Ovary (tissue), 9 donors: Measurements from ENCODE around the gene LRPPRC. TPM values are rescaled to one million over a fixed set of nuclear protein-coding genes. Genes with fewer than 3 reads are reported as not detected.
"Not testable (repeated sequence)": the region's sequence is repeated elsewhere in the genome, so short reads cannot be mapped to it uniquely, and the experiment has no call there.

Source experiments
- DNase-seq, 5 donors: peaks; one replicate each; pipeline ENCODE4 v3.0.0-alpha.2; 2019 to 2020
- H3K27ac ChIP-seq, 2 donors: fragments of 200-600 bp; one replicate each; pipeline versions ENCODE4 v1.5.1 to v1.8.0; 2019 to 2022
- H3K27me3 ChIP-seq: fragments of 200-600 bp; one replicate; pipeline ENCODE4 v1.8.0; 2022
- H3K36me3 ChIP-seq: fragments of 200-600 bp; sonication (generic); one replicate; pipeline ENCODE4 v1.5.1; 2019
- H3K4me1 ChIP-seq: one replicate; pipeline ENCODE4 v1.8.1; 2013; ENCODE audit warnings: mild to moderate bottlenecking, moderate library complexity; ENCODE audit not compliant: insufficient read depth
- H3K4me3 ChIP-seq: fragments of 200-600 bp; sonication (generic); one replicate; pipeline ENCODE4 v1.5.1; 2017
- H3K9me3 ChIP-seq, 2 donors: fragments of 200-600 bp in 1 of 2; sonication (generic) in 1 of 2; one replicate each; pipeline versions ENCODE4 v1.5.1 to v1.8.1; 2013 to 2019; ENCODE audit warnings: mild to moderate bottlenecking in 1 of 2, moderate library complexity in 1 of 2
- EP300 ChIP-seq: sonication (generic); formaldehyde crosslinking; IDR thresholded peaks from one replicate; pipeline ENCODE4 v1.6.1; 2017; ENCODE audit warnings: antibody characterized with exemption
- POLR2A ChIP-seq: fragments of 450-650 bp; IDR thresholded peaks from one replicate; pipeline ENCODE4 v1.6.1; 2017; ENCODE audit warnings: antibody characterized with exemption, mild to moderate bottlenecking, moderate library complexity
- WGBS, 3 donors: extraction: QIAGEN DNeasy Blood & Tissue Kit in 1 of 3; methylation state at CpG; one replicate each; pipeline versions ENCODE4 v1.1.5 to v1.1.7; 2013 to 2017; 5-methylcytosine and 5-hydroxymethylcytosine counted together
- intact Hi-C, 4 donors: fragments of 100-400 bp; cut with DNase I; formaldehyde crosslinking; loops; one replicate each; pipeline versions ENCODE4 v1.11.0 to v1.15.1; 2022 to 2023
- polyA plus RNA-seq, 2 donors: library from polyadenylated mRNA; stranded (reverse); fragments of 200-250 nt in 1 of 2; fragments of 350-450 nt in 1 of 2; fragmentation: Illumina TruSeq in 1 of 2; extraction: RNeasy Lipid Tissue Mini Kit (QIAGEN cat#74804) in 1 of 2; gene quantifications; one replicate each; pipeline ENCODE4 v1.2.3, GENCODE V29; 2013 to 2014
- total RNA-seq, 7 donors: library from RNA; depleted of rRNA in 2 of 7; stranded (reverse); fragments of >200 nt in 2 of 7; fragmentation: NEBNext Ultra II Directional in 3 of 7; extraction: Animal tissue kit (Norgen Biotek cat#: 25700) in 3 of 7; gene quantifications; one replicate each; pipeline versions ENCODE4 v1.1.0 to v1.2.4, GENCODE V29; 2016 to 2023
- TF ChIP-seq, protein P1 (sequence below), 3 donors: fragments of 450-650 bp in 2 of 3; fragments of 200-600 bp in 1 of 3; IDR thresholded peaks; one replicate each; pipeline versions ENCODE4 v1.5.1 to v1.8.0; 2016 to 2022; ENCODE audit warnings: antibody characterized with exemption in 3 of 3, mild to moderate bottlenecking in 1 of 3
- donor health status: DM: no; HTN: no; CAD: no; lungs with moderate emphysema.
- donor health status: DM: no; HTN: no; CAD: no.
- donor health status: Bipolar disorder and iron deficiency.
- donor health status: DM: yes; HTN: yes; CAD: no.
- donor health status: DM: no; HTN: no; CAD: no.
- donor health status: DM: yes; HTN: yes; CAD: no.

LRPPRC gene
- total and polyA plus RNA-seq, 9 donors: 27.6 to 74.9 (median 66.9) TPM

DNA sequence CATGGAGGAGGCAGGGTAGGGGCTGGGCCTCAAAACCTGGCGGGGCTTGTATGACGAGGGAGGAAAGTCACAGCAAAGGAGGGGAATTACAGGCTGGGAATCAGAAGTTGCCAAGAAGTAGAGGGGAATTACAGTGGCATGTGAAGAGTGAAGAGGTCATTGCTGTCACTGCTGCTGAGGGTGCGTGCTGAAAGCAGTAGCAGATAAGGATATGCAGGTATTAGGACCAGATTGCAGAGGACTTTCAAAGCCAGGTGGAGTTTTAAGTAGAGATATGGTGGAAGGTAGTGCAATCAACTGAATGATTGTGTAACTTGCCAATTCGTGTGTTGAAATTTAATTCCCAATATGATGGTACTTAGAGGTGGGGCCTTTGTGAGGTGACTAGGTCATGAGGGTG is 19.4 kb upstream of the LRPPRC start:
- no peaks in the 10 kb centered on the region for H3K4me1 ChIP-seq
- H3K9me3 ChIP-seq: no peaks in the 10 kb centered on the region
- WGBS, 3 donors: 70 to 80% (median 79%) methylated on average over 4 of the region's 4 CpGs
- H3K27me3 ChIP-seq: no peaks in the 10 kb centered on the region
- no peaks in the 10 kb centered on the region for H3K36me3 ChIP-seq
- no peak overlapping the region for H3K4me3 ChIP-seq
- no peak overlapping the region for H3K27ac ChIP-seq
- intact Hi-C loops: no loop called here
- TF ChIP-seq POLR2A (no peak), EP300 (no peak)
- TF ChIP-seq, protein P1, sequence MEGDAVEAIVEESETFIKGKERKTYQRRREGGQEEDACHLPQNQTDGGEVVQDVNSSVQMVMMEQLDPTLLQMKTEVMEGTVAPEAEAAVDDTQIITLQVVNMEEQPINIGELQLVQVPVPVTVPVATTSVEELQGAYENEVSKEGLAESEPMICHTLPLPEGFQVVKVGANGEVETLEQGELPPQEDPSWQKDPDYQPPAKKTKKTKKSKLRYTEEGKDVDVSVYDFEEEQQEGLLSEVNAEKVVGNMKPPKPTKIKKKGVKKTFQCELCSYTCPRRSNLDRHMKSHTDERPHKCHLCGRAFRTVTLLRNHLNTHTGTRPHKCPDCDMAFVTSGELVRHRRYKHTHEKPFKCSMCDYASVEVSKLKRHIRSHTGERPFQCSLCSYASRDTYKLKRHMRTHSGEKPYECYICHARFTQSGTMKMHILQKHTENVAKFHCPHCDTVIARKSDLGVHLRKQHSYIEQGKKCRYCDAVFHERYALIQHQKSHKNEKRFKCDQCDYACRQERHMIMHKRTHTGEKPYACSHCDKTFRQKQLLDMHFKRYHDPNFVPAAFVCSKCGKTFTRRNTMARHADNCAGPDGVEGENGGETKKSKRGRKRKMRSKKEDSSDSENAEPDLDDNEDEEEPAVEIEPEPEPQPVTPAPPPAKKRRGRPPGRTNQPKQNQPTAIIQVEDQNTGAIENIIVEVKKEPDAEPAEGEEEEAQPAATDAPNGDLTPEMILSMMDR (IDR thresholded peaks at IDR 0.05): no peak
- no peak for DNase-seq

DNA sequence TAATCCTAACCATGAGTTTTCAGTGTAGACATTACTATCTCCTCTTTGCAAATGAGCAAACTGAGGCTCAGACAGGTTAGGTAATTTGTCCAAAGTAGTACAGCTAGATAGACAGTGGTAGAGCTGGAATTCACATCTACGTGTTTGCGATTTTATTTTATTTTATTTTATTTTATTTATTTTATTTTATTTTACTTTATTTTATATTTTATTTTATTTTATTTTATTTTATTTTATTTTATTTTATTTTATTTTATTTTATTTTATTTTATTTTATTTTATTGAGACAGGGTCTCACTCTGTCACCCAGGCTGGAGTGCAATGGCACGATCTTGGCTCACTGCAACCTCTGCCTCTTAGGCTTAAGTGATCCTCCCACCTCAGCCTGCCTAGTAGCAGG is 17.4 kb upstream of the LRPPRC start:
- H3K4me1 ChIP-seq, H3K27ac ChIP-seq, H3K36me3 ChIP-seq, DNase-seq, H3K27me3 ChIP-seq, H3K9me3 ChIP-seq, H3K4me3 ChIP-seq, intact Hi-C loops: not testable (repeated sequence)
- 87 to 92% (median 91%) methylated on average over 3 of the region's 3 CpGs for WGBS, 3 donors

DNA sequence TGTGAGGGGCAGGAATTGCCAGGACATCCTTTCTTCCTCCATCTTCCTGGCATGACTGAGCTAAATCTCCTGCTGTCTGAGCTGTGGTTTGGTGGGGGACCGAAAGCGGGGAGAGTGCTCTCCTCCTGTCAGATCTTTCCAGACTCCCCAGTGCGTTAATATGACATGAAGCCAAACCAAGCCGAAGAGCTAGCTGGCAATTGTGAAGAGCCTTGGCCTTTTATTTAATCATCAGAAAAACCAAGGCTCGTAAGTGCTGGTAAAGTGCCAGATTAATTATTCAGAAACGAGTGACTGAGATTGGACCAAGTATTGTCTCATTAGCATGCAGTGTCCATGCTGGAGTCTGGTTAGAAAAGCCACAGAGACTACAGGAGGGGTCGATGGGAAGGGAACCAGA is 14.5 kb upstream of the LRPPRC start:
- H3K9me3 ChIP-seq: no peaks in the 10 kb centered on the region
- H3K36me3 ChIP-seq: no peaks in the 10 kb centered on the region
- intact Hi-C loops: no loop called here
- H3K4me1 ChIP-seq: no peaks in the 10 kb centered on the region
- no peak for DNase-seq
- TF ChIP-seq POLR2A: no peak
- no peak for TF ChIP-seq EP300
- TF ChIP-seq, protein P1 (IDR thresholded peaks at IDR 0.05): no peak
- no peaks in the 10 kb centered on the region for H3K27me3 ChIP-seq
- WGBS, 3 donors: 37 to 71% (median 43%) methylated on average over 7 of the region's 7 CpGs
- H3K27ac ChIP-seq: no peak overlapping the region
- H3K4me3 ChIP-seq: no peak overlapping the region

DNA sequence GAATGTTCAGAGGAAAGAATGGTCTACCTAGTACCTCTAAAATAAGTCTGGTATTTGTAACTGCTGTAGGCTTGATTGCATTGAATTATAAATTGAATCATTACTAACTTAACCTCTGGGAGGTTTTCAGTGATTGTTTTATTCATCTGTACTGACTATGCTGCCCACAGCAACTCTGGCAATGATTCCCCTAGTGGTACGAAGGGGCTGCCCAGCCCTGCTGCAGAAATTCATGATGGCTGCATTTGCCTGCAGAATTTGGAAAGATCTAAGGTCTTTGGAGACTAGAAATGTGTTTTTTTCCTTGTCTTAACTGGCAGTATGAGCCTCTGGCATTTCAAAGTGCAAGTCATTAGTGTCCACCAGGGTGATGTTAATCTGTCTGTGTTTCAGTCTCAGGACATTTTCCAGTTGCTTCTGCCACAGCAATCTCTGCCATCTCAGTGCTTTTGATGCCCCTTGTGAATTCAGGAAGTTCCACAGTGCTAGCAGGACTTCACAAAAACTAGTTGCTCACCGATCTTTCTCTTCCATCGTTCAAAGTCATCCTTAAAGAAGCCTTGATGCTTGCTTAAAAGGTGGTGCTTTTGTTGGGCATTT is 13.4 kb upstream of the LRPPRC start:
- Histone ChIP-seq H3K27ac (no peak overlapping the region), H3K9me3 (no peaks in the 10 kb centered on the region), H3K4me3 (no peak overlapping the region), H3K27me3 (no peaks in the 10 kb centered on the region), H3K4me1 (no peaks in the 10 kb centered on the region), H3K36me3 (no peaks in the 10 kb centered on the region)
- intact Hi-C loops: no loop called here
- 59 to 71% (median 65%) methylated on average over 3 of the region's 3 CpGs for WGBS, 3 donors
- no peak for DNase-seq
- TF ChIP-seq POLR2A (no peak), EP300 (no peak)
- TF ChIP-seq, protein P1 (IDR thresholded peaks at IDR 0.05): no peak

DNA sequence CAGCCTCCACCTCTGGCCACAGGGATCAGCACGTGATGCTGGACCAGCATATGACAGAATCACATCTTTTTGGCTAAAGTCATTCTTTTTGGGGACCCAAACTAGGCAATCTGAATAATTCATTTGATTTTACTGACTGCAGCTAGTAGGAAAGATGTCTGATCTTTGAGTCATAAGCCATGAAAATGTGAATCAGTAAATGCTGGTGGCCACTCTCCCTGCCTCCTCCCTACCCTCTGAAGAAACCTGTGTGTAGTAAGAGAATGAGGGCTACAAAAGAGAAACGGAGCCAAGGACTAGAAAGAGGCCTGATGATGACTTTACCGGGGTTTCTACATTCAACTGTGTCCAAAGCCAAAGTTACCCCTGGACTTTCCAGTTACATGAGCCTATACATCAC is 10.1 kb upstream of the LRPPRC start:
- Histone ChIP-seq H3K4me1 (no peaks in the 10 kb centered on the region), H3K36me3 (no peaks in the 10 kb centered on the region), H3K27me3 (no peaks in the 10 kb centered on the region), H3K9me3 (no peaks in the 10 kb centered on the region), H3K4me3 (no peak overlapping the region), H3K27ac (no peak overlapping the region)
- intact Hi-C loops: no loop called here
- no peak for DNase-seq
- 72 to 81% (median 75%) methylated on average over 3 of the region's 3 CpGs for WGBS, 3 donors
- TF ChIP-seq, protein P1 (IDR thresholded peaks at IDR 0.05): no peak
- TF ChIP-seq EP300: no peak
- no peak for TF ChIP-seq POLR2A
